Measurements from ENCODE around the gene PRKCH.

- no peak for TF ChIP-seq EZH2phosphoT487 (IDR thresholded peaks at IDR 0.05; ENCODE audit: low read depth)
- TF ChIP-seq, protein P1, sequence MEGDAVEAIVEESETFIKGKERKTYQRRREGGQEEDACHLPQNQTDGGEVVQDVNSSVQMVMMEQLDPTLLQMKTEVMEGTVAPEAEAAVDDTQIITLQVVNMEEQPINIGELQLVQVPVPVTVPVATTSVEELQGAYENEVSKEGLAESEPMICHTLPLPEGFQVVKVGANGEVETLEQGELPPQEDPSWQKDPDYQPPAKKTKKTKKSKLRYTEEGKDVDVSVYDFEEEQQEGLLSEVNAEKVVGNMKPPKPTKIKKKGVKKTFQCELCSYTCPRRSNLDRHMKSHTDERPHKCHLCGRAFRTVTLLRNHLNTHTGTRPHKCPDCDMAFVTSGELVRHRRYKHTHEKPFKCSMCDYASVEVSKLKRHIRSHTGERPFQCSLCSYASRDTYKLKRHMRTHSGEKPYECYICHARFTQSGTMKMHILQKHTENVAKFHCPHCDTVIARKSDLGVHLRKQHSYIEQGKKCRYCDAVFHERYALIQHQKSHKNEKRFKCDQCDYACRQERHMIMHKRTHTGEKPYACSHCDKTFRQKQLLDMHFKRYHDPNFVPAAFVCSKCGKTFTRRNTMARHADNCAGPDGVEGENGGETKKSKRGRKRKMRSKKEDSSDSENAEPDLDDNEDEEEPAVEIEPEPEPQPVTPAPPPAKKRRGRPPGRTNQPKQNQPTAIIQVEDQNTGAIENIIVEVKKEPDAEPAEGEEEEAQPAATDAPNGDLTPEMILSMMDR (IDR thresholded peaks at IDR 0.05; ENCODE audit: low read depth, low read length), result no peak
Measured at GRCh38 chr14:61553730-61554641, 232.6 kb downstream of the PRKCH start.
